HG02981 (cell line): ENCODE measurements around the gene CBY1.

Source experiments
- ATAC-seq: cut with Tn5 transposase; IDR thresholded peaks from one replicate; pipeline ENCODE4 v1.9.1; 2021; ENCODE audit warnings: mild to moderate bottlenecking, moderate library complexity; ENCODE audit not compliant: unreplicated experiment

The CBY1 gene

GRCh38 chr22:38700270-38700788, 43.9 kb downstream of the CBY1 start:
- ATAC-seq, result peak; percentile 15

GRCh38 chr22:38700789-38701628, 44.6 kb downstream of the CBY1 start, which contains the start of gene JOSD1:
JOSD1 (minus strand) TSS chr22:38700943; CDS start chr22:38699987, 956 bp downstream.
- peak; percentile 32 for ATAC-seq

GRCh38 chr22:38704654-38705234, 48.3 kb downstream of the CBY1 start:
- ATAC-seq, result no peak

GRCh38 chr22:38705235-38706100, 49.0 kb downstream of the CBY1 start, which contains the start of gene GTPBP1:
GTPBP1 (plus strand) TSS chr22:38705944; CDS start chr22:38705956, 12 bp downstream.
- ATAC-seq, result peak; percentile 77

GRCh38 chr22:38706101-38706900, 49.9 kb downstream of the CBY1 start:
- ATAC-seq, result no peak

GRCh38 chr22:38706901-38707195, 50.4 kb downstream of the CBY1 start:
- ATAC-seq, result no peak

GRCh38 chr22:38707346-38707745, 50.9 kb downstream of the CBY1 start:
- no peak for ATAC-seq

- no peak for ATAC-seq
Measured at GRCh38 chr22:38707984-38708383, 51.5 kb downstream of the CBY1 start.

- ATAC-seq, result no peak
Measured at GRCh38 chr22:38709306-38709705, 52.9 kb downstream of the CBY1 start.

GRCh38 chr22:38710351-38710750, 53.9 kb downstream of the CBY1 start:
- no peak for ATAC-seq

GRCh38 chr22:38710866-38711265, 54.4 kb downstream of the CBY1 start:
- ATAC-seq, result no peak

GRCh38 chr22:38712486-38713207, 56.2 kb downstream of the CBY1 start:
- no peak for ATAC-seq

GRCh38 chr22:38713921-38714320, 57.5 kb downstream of the CBY1 start:
- ATAC-seq, result no peak

GRCh38 chr22:38715176-38715764, 58.8 kb downstream of the CBY1 start:
- no peak for ATAC-seq

- ATAC-seq, result no peak
Measured at GRCh38 chr22:38715852-38716251, 59.4 kb downstream of the CBY1 start.

- no peak for ATAC-seq
Measured at GRCh38 chr22:38716271-38716670, 59.8 kb downstream of the CBY1 start.

- no peak for ATAC-seq
Measured at GRCh38 chr22:38716826-38717225, 60.4 kb downstream of the CBY1 start.

- no peak for ATAC-seq
Measured at GRCh38 chr22:38717244-38717643, 60.8 kb downstream of the CBY1 start.

GRCh38 chr22:38718414-38718813, 62.0 kb downstream of the CBY1 start:
- no peak for ATAC-seq
